GM13976 (cell line): ENCODE results near the gene EDRF1.
A peak's percentile ranks its signal among the peaks of the same experiment; 100 is the strongest.

ENCODE experiments used
- DNase-seq: peaks from one replicate; pipeline ENCODE4 v3.0.0; 2012; ENCODE audit warnings: low spot score
- in situ Hi-C: fragments of 300-500 bp; cut with MboI; formaldehyde crosslinking; loops from one replicate; pipeline ENCODE4 v1.12.0; 2022; ENCODE audit warnings: low sequenced_read_pairs, mixed read lengths, inconsistent platforms; ENCODE audit not compliant: unreplicated experiment
- TF ChIP-seq, protein P1 (sequence below): IDR thresholded peaks from 2 replicates; pipeline ENCODE4 v1.5.1; 2012; ENCODE audit warnings: borderline replicate concordance, mild to moderate bottlenecking; ENCODE audit not compliant: insufficient read depth; ENCODE audit errors: extremely low read depth, missing control alignments, control extremely low read depth

The EDRF1 gene

DNA sequence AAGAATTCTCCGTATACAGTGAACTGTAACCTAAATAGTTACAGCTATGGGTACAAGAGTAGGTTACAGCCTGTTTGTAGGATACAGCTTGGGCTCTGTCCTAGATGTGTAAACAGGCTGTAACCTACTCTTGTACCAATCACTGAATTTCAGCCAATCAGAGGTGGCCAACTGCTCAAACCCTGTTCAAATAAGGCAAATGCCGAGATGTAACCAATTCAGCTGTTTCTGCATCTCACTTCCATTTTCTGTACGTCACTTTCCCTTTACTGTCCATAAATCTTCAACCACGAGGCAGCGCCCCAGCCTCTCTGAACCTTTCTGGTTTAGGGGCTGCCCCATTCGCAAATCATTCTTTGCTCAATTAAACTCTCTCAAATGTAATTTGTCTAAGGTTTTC, 64.4 kb downstream of the EDRF1 start:
- TF ChIP-seq, protein P1, sequence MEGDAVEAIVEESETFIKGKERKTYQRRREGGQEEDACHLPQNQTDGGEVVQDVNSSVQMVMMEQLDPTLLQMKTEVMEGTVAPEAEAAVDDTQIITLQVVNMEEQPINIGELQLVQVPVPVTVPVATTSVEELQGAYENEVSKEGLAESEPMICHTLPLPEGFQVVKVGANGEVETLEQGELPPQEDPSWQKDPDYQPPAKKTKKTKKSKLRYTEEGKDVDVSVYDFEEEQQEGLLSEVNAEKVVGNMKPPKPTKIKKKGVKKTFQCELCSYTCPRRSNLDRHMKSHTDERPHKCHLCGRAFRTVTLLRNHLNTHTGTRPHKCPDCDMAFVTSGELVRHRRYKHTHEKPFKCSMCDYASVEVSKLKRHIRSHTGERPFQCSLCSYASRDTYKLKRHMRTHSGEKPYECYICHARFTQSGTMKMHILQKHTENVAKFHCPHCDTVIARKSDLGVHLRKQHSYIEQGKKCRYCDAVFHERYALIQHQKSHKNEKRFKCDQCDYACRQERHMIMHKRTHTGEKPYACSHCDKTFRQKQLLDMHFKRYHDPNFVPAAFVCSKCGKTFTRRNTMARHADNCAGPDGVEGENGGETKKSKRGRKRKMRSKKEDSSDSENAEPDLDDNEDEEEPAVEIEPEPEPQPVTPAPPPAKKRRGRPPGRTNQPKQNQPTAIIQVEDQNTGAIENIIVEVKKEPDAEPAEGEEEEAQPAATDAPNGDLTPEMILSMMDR, result no peak
- in situ Hi-C loops, result no loop called here

DNA sequence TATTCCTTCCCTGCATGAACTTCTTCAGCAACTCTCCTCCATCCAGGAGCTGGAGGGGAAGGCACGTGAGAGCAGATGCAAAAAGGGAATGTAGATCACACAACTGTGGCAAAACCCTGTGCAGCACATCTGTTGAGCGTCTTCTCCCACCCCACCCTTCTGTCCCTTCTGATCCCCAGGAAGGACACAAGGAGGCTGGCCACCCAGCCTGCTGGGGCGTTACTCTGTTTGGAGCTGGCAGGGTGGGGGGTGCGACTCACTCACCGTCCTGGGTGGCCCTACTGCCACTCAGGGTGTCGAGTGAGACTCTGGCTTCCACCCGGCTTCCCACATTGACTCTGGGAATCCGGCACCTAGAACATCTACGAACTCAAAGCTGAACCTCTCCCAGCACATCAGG, 66.3 kb downstream of the EDRF1 start:
- no peak for DNase-seq
- TF ChIP-seq, protein P1, result no peak
- in situ Hi-C loops, result no loop called here

More for the DNA sequence above, 64.4 kb downstream of the EDRF1 start:
- DNase-seq, result peak; percentile 60

DNA sequence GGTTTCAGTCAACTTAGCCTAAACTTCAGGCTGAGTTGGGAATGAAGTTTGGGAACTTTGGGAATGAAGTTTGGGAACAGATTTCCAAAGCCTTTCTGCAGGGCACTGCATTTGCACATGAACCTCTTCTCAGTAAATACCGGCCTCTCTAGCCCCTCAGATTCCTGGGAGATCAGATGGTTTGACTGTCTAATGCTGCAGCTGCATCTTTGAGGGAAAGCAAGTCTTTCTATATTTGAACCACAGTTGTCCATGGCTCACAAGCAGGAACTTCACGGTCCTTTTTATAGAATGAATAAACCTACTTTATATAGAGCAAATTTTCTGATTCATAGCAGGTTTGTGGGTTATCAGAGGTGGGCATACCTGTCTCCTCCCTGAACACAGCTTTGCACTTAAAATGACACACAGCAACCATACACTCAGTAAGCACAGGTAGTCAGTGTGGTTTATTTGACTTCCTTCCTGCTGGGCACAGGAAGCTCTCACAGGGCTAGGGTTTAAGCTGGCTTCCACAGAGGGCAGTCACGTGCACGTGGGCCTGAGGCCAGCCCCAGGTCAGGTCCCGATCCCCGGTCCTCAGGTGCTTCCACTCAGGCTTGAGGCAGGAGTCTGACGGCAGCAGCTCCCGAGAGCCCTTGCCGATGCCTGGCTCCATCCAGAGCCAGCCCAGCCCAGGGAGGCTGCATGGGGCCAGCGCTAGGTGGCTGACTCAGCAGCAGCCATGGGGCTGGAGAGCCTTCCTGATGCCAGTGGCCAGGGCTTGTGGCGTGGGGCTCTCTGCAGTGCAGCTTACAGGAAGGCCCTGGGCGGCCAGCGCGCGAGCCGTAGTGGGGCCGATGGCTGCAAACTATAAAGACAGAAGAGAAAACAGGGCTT, 68.9 kb downstream of the EDRF1 start:
- no peak for DNase-seq
- in situ Hi-C loops, result no loop called here
- TF ChIP-seq, protein P1, result no peak

- TF ChIP-seq, protein P1, result no peak
- in situ Hi-C loops, result no loop called here
- DNase-seq, result no peak
Observed at GRCh38 chr10:125792342-125793300, 73.1 kb downstream of the EDRF1 start.

GRCh38 chr10:125795128-125795527, 75.6 kb downstream of the EDRF1 start:
- no peak for DNase-seq

More at GRCh38 chr10:125795128-125795527, 75.6 kb downstream of the EDRF1 start:
- in situ Hi-C loops, result no loop called here
- TF ChIP-seq, protein P1, result no peak
